ENCODE results near the gene TM7SF2. TPM values are rescaled to one million over a fixed set of nuclear protein-coding genes. Genes with fewer than 3 reads are reported as not detected.

The TM7SF2 gene
- total RNA-seq: 15.0 and 20.9 TPM in 2 replicates

DNA sequence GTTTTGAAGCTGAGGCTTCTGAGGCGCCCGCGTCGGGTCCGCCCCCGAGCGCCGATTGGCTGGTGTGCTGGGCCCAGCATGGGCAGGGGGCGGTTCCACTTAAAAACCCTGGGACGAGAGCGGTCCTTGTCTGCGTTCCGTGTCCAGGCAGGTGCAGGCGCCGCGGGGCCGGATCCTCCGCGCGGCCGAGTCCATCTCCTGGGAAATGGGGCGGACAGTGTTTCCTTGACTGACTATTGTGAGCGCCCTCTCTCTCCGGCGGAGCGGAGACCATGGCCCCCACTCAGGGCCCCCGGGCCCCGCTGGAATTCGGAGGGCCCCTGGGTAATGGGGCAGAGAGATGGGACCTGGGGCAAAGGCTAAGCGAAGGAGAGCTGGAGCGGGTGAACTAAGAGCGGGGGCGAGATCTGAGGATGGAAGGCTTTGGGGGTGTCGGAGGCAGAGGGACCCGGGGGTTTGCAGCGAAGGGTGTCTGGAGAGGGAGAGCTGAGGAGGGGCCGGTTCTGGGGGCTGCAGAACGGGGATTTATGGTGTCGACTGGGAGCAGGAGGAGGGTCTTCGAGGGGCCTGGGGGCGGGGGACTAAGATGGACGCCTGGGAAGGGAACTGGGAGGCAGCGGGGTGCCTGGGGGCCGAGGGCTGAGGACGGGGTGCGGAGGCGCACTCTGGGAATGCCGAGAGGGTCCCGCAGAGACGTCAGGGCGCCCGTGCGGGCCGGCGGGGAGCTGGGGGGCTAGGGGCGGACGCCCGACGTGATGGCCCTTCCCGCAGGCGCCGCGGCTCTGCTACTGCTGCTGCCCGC, at the start of gene TM7SF2:
TM7SF2 (plus strand) TSS at position 129 of the 802 bp plus-strand sequence; CDS start at position 273, 144 bp downstream.

GRCh38 chr11:65083834-65084597, 27.7 kb upstream of the TM7SF2 start, which contains the start of the genes CDCA5 and ZFPL1:
Gene CDCA5 (minus strand): TSS chr11:65084040. CDS start chr11:65083978, 62 bp downstream.
Gene ZFPL1 (plus strand): TSS chr11:65084222. CDS start chr11:65084699, 477 bp downstream.

DNA sequence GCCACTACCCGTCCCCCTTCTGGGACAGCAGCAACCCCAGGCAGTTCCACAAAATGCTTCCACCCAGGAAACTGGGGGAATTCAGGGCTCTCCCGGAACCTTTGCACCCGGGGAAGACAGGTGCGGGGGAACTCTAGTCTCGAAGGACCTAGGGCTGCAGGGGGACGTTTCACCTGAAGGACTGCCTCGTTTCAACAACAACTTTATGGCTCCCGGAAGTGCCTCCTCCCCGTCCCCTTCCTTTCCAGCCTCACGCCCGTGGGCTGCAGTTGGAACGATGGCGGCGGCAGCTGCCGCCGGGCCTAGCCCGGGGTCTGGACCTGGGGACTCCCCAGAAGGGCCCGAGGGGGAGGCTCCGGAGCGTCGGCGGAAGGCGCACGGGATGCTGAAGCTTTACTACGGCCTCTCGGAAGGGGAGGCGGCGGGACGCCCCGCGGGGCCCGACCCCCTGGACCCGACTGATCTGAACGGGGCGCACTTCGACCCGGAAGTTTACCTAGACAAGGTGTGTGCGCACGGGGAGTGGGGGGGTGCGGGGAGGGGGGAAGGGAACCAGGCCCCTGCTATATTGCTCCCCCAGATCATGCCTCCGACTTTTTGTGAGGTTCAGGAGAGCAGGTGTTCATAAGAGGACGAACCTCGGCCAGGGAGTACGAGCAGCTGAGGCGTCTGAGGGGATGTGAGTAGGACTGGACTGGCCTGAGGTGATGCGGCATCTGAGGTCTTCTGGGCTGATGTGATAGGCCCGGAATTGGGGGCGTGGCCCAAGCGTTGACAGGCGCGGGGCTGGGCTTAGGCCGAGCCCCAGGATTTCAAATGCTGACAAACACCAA, 15.5 kb upstream of the TM7SF2 start, which contains the start of gene VPS51:
VPS51 (plus strand) TSS at position 241 of the 833 bp plus-strand sequence; CDS start at position 278, 37 bp downstream.

GRCh38 chr11:65117206-65118096, 5.8 kb downstream of the TM7SF2 start, which contains the start of gene ZNHIT2:
Gene ZNHIT2 (minus strand): TSS chr11:65117701. CDS start chr11:65117653, 48 bp downstream.

DNA sequence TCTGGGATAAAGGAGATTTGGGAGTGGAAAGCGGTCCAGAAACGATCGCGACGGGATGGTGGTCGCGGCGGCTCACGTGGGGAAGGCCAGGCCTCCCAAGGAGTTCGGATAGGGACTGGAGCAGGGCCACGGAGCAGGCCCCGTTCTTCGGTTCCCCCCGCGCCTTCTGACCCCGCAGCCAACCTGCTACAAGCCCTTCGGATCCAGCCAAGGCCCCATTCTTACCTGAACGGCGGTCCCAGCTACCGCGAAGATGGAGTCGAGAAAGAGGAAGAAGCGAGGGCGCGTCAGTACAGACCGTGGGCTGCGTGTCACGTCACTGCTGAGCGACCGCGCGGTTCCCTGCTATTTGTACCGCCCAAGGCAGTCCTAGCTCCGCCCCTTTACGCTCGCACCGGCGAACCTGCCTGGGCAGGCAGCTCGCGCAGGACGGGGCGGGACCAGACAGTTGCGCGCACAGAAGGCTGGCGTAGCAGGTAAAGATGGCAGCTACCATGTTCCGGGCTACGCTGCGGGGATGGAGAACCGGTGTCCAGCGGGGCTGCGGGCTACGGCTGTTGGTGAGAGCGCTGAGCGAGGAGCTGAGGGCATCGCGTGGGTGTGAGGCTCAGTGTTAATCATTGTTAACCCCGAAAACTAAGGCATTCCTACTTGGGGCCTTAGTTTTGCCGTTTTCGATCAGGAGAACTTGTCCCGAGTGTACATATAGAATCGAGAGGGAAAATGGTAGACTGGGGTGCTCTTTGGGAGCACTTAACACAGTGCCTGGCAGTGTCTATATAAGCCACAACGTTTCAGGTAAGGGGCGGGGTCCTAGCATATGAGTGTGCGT, 10.4 kb downstream of the TM7SF2 start, which contains the start of the genes FAU and MRPL49:
FAU (minus strand) TSS at position 270 of the 832 bp plus-strand sequence. CDS start 321 bp downstream, outside the sequence.
MRPL49 (plus strand) TSS at position 457 of the 832 bp plus-strand sequence; CDS start at position 483, 26 bp downstream.

DNA sequence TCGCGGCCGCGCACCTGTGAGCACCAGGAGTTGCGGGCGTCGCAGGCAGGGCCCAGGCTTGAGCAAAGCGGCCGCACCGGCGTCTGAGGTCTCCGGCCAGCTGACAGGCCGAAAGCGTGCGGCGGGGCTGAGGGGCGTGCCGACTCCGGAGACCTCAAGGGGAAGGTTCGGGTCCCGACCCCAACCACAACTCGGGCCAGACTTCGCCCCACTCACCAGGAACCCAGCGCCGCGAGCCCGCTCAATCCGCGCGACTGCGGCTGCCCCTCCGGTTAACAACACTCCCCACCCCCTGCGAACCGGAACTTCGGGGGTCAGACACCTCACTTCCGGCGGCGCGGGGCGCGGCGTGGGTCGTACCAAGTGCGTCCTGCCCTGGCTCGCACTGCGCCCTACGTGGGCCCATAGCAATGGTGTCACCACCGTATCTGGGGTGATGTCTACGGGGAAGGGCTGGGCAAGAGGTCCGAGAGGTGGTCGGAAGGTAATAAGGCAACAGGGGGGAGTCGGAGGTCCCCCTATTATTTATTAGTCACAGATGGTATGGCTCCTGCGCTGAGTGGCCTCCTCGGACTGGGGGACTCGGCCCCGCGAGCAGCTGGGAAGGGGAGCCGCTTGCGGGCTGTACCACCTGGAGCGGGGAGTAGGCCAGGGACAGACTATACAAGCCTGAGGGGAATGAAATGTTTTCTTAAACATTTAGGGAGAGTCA, 22.7 kb downstream of the TM7SF2 start, which contains the start of gene SYVN1:
SYVN1 (minus strand) TSS at position 280 of the 712 bp plus-strand sequence. CDS start 918 bp downstream, outside the sequence.

Small RNA genes within 50 kb of the gene (small RNA-seq; reads per million reads assigned to genes)
- gene HIGD1AP10 (not detected), gene PDCL2P2 (not detected), gene RNU2-23P (6.0 reads per million, percentile 85 among the genes with 10 or more reads in this experiment)

Other genes with a start within 250 kb of the TM7SF2 start
- 91.8 and 98.6 TPM in 2 replicates for gene EHD1, start 233.3 kb upstream of the TM7SF2 start, total RNA-seq
- 13.0 and 19.8 TPM in 2 replicates for gene ATG2A, start 194.7 kb upstream of the TM7SF2 start, total RNA-seq
- gene PPP2R5B, start 187.2 kb upstream of the TM7SF2 start, total RNA-seq: 10.0 and 10.1 TPM in 2 replicates
- not detected in 2 replicates for gene GPHA2, start 176.0 kb upstream of the TM7SF2 start, total RNA-seq
- gene MAJIN, start 139.8 kb upstream of the TM7SF2 start, total RNA-seq: not detected in 2 replicates
- 0.53 and 2.0 TPM in 2 replicates for gene BATF2, start 114.9 kb upstream of the TM7SF2 start, total RNA-seq
- gene ARL2, start 97.7 kb upstream of the TM7SF2 start, total RNA-seq: 58.4 and 65.9 TPM in 2 replicates
- gene SNX15, start 84.4 kb upstream of the TM7SF2 start, total RNA-seq: 7.6 and 11.6 TPM in 2 replicates
- 12.1 and 14.5 TPM in 2 replicates for gene SAC3D1, start 70.7 kb upstream of the TM7SF2 start, total RNA-seq
- 4.4 and 5.2 TPM in 2 replicates for gene NAALADL1, start 53.3 kb upstream of the TM7SF2 start, total RNA-seq
- gene CDCA5, start 27.8 kb upstream of the TM7SF2 start, total RNA-seq: 18.0 and 28.6 TPM in 2 replicates
- gene ZFPL1, start 27.6 kb upstream of the TM7SF2 start, total RNA-seq: 27.4 and 28.2 TPM in 2 replicates
- 127 and 225 TPM in 2 replicates for gene VPS51, start 15.7 kb upstream of the TM7SF2 start, total RNA-seq
- gene ZNHIT2, start 5.8 kb downstream of the TM7SF2 start, total RNA-seq: 10.3 and 10.5 TPM in 2 replicates
- gene FAU, start 10.3 kb downstream of the TM7SF2 start, total RNA-seq: 269 and 352 TPM in 2 replicates
- 43.0 and 63.3 TPM in 2 replicates for gene MRPL49, start 10.4 kb downstream of the TM7SF2 start, total RNA-seq
- gene SYVN1, start 22.6 kb downstream of the TM7SF2 start, total RNA-seq: 7.4 and 12.1 TPM in 2 replicates
- not detected in 2 replicates for gene SPDYC, start 58.4 kb downstream of the TM7SF2 start, total RNA-seq
- gene CAPN1, start 70.1 kb downstream of the TM7SF2 start, total RNA-seq: 155 and 234 TPM in 2 replicates
- 15.3 and 23.9 TPM in 2 replicates for gene POLA2, start 150.1 kb downstream of the TM7SF2 start, total RNA-seq
- gene CDC42EP2, start 203.0 kb downstream of the TM7SF2 start, total RNA-seq: 19.5 and 28.3 TPM in 2 replicates
- gene DPF2, start 222.0 kb downstream of the TM7SF2 start, total RNA-seq: 45.1 and 49.1 TPM in 2 replicates
- gene TIGD3, start 242.9 kb downstream of the TM7SF2 start, total RNA-seq: 0.13 and 0.14 TPM in 2 replicates